Keratinocyte (primary cell): Measurements from ENCODE around the gene PLCL2.

Experiments used
- CTCF ChIP-seq, 3 experiments: IDR thresholded peaks in 1 of 3; conservative IDR thresholded peaks in 1 of 3; optimal IDR thresholded peaks in 1 of 3; 2 replicates in 2 of 3; 3 replicates in 1 of 3; pipeline versions ENCODE3 to v1.5.1; 2011; ENCODE audit warnings: low read length in 3 of 3, mild to moderate bottlenecking in 3 of 3, moderate library complexity in 2 of 3, control low read depth in 1 of 3, inconsistent platforms in 1 of 3; ENCODE audit not compliant: insufficient read depth in 2 of 3; ENCODE audit errors: extremely low read depth in 1 of 3
- EZH2 ChIP-seq: IDR thresholded peaks from one replicate; pipeline ENCODE4 v1.6.1; 2012; ENCODE audit warnings: inconsistent platforms, mild to moderate bottlenecking, low read length, moderate library complexity

GRCh38 chr3:16945330-16945729, 60.6 kb downstream of the PLCL2 start:
- TF ChIP-seq CTCF (optimal IDR thresholded peaks at IDR 0.05 in 1 of 3, IDR thresholded peaks at IDR 0.05 in 1 of 3, conservative IDR thresholded peaks at IDR 0.05 in 1 of 3; ENCODE audit: extremely low read depth in 1 of 3, insufficient read depth in 2 of 3, low read length in 3 of 3) (no peak), EZH2 (no peak)
